EH (cell line): ENCODE results near the gene C2orf69.

ENCODE experiments used
- DNase-seq: peaks from one replicate; pipeline ENCODE4 v3.0.0-alpha.2; 2015; ENCODE audit warnings: low read depth

The C2orf69 gene

GRCh38 chr2:199972088-199972626 is 61.1 kb downstream of the C2orf69 start:
- DNase-seq, result no peak

- peak; percentile 62 for DNase-seq
Measured at GRCh38 chr2:199973703-199974102, 62.6 kb downstream of the C2orf69 start.

- DNase-seq, result peak; percentile 44
Measured at GRCh38 chr2:199975273-199975895, 64.3 kb downstream of the C2orf69 start.
